NCI-H1048 (cell line): ENCODE results near the gene S100A6.

Source experiments
- DNase-seq: peaks from one replicate; lab custom pipeline; 2025; lab: John Stamatoyannopoulos, UW

S100A6 gene

GRCh38 chr1:153498746-153499145 lies 37.0 kb downstream of the S100A6 start:
- no peak for DNase-seq

DNA sequence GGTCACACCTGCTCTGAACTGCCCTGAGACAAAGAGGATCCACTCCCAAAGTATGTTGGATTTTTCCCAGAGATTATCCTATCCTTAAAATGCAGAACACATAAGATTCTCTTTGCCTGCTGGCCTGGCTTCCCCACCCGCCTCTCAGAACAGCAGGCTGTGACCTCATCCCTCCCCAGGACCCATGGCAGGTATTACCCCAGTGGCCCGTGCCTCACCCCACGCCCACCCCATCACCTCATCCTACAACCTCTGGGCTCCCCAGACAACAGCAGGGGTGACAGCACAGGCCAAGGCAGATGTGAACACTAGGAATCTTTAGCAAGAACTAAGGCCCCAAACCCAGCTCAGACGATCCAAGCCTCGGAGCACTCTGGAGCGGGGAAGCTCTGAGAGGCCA lies 40.3 kb downstream of the S100A6 start:
- no peak for DNase-seq

- peak; percentile 39 for DNase-seq
These were observed 40.7 kb downstream of the S100A6 start for GRCh38 chr1:153494976-153495535.

- DNase-seq, result no peak
These were observed 42.3 kb downstream of the S100A6 start for GRCh38 chr1:153493343-153493960.

GRCh38 chr1:153490272-153491051 lies 45.3 kb downstream of the S100A6 start:
- DNase-seq, result no peak

DNA sequence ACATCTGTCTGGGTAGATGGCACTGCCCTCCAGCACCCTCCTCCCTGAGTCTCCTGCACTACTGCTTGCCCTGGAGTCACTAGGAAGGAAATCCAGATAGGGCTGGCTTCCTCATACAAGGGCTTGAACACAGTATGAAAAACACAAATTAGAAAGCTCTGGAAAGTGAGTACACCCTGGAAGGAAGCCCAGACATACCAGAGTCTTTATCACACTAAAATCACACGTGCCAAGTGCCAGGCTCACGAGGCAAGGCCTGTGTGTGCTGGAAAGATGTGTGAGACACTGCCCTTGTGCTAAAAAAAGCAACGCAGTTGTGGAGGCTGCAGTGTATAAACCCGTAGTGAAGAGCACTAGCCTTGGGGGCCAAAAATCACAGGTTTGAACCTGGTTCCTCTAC lies 47.1 kb downstream of the S100A6 start:
- DNase-seq, result no peak

DNA sequence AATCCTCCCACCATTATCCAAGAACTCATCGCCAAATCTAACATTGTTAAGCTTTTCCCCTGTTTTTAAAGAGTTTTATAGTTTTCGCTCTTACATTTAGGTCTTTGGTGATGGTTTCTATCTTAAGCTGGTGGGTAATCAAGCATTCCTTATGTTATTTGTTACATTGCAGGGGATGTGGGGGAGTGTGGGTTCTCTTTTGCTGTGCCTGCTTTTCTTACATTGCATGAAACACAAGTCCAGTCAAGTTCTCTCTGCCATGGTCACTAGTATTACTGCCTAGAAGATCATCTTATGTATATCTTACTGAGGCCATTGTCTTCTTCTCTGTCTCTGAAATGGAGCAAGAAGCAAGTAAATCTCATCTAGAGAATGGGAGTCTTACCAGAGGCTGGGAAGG lies 48.1 kb downstream of the S100A6 start:
- DNase-seq, result no peak

DNA sequence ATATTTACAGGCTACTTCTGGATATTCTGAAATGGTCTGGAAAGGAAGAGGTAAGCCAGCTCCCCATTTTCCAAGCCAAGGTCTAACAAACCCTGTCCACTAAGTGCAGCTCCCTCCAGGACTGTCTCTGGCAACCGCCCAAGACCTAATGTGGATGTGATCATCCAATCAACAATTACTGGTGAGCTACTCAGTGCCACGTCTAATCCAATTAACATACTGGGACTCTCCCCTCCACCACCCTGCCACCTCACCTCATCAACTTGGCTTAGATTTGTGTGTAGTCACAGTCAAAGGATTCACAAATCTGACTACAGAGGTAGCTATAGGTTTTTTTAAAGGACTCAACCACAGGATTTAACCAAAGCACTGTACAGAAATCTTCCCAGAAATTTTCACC lies 49.9 kb downstream of the S100A6 start:
- no peak for DNase-seq
